GM12878 (cell line): Measurements from ENCODE around the gene SGMS1. TPM values are rescaled to one million over a fixed set of nuclear protein-coding genes. Genes with fewer than 3 reads are reported as not detected.

Source experiments
- ATAC-seq: fragments of 200-7000 bp; cut with Tn5 transposase; 3 replicates; pipeline ENCODE4 v1.9.1; 2020; ENCODE audit warnings: mild to moderate bottlenecking, moderate library complexity
- BruUV-seq: library from RNA; stranded (reverse); fragments of 400-500 nt; replicated peaks from 2 replicates; lab custom pipeline; 2021; lab: Mats Ljungman, UMichigan
- CTCF ChIA-PET: fragments of 300-600 bp; sonication (Branson Sonifier 250); formaldehyde crosslinking; extraction: SDS; loops from one replicate; lab custom pipeline; 2021; ENCODE audit warnings: inconsistent platforms; lab: Yijun Ruan, JAX
- POLR2A ChIA-PET: fragments of 350-600 bp; formaldehyde crosslinking; extraction: SDS; loops from one replicate; lab custom pipeline; 2021; ENCODE audit warnings: inconsistent platforms; lab: Charles Lee
- RAD21 ChIA-PET: fragments of 300-600 bp; sonication (Branson Sonifier 250); formaldehyde crosslinking; loops from one replicate; lab custom pipeline; 2023; ENCODE audit warnings: antibody characterized with exemption; ENCODE audit not compliant: unreplicated experiment; lab: Charles Lee
- SMC1A ChIA-PET: fragments of 300-600 bp; sonication (Branson Sonifier 250); formaldehyde crosslinking; loops from one replicate; lab custom pipeline; 2023; ENCODE audit not compliant: unreplicated experiment, uncharacterized antibody; lab: Charles Lee
- DNase-seq: peaks from one replicate; pipeline ENCODE4 v3.0.0-alpha.2; 2011; ENCODE audit warnings: low read depth, low spot score
- FAIRE-seq: peaks from 3 replicates; lab custom pipeline; 2011; peaks lifted over from hg19 to GRCh38; lab: Jason Lieb, UNC
- H2AFZ ChIP-seq: 2 replicates; pipeline ENCODE4 v1.6.0; 2011; ENCODE audit warnings: low read depth, low read length, control low read depth; ENCODE audit not compliant: control insufficient read depth
- H3K27ac ChIP-seq: 2 replicates; pipeline ENCODE4 v1.5.1; 2011; ENCODE audit warnings: control low read depth; ENCODE audit not compliant: control insufficient read depth, insufficient read depth
- H3K27me3 ChIP-seq, 2 experiments: replicated peaks in 1 of 2; 2 replicates each; pipeline versions ENCODE4 v1.6.0 to v1.6.1; 2011; ENCODE audit warnings: low read length in 1 of 2; ENCODE audit not compliant: control insufficient read depth in 2 of 2, insufficient read depth in 2 of 2
- H3K36me3 ChIP-seq, 2 experiments: 2 replicates each; pipeline ENCODE4 v1.5.1; 2011; ENCODE audit warnings: low read length in 1 of 2; ENCODE audit not compliant: control insufficient read depth in 2 of 2, insufficient read depth in 2 of 2
- H3K4me1 ChIP-seq: 2 replicates; pipeline ENCODE4 v1.6.1; 2011; ENCODE audit warnings: mild to moderate bottlenecking, low read length, moderate library complexity, mixed read lengths; ENCODE audit not compliant: control insufficient read depth, insufficient read depth
- H3K4me2 ChIP-seq: 2 replicates; pipeline ENCODE4 v1.6.0; 2011; ENCODE audit warnings: control low read depth; ENCODE audit not compliant: control insufficient read depth, insufficient read depth
- H3K4me3 ChIP-seq: fragments of 200-600 bp; sonication (generic); 2 replicates; pipeline ENCODE4 v1.5.1; 2016
- H3K79me2 ChIP-seq: 2 replicates; pipeline ENCODE4 v1.6.0; 2011; ENCODE audit warnings: low read length; ENCODE audit not compliant: control insufficient read depth, insufficient read depth
- H3K9ac ChIP-seq: 2 replicates; pipeline ENCODE4 v1.8.0; 2011; ENCODE audit warnings: low read length, control low read depth, mixed read lengths; ENCODE audit not compliant: control insufficient read depth, insufficient read depth
- H3K9me3 ChIP-seq: replicated peaks from 3 replicates; pipeline ENCODE4 v1.5.1; 2011; ENCODE audit warnings: mild to moderate bottlenecking, low read length; ENCODE audit not compliant: control insufficient read depth, insufficient read depth
- H4K20me1 ChIP-seq: 2 replicates; pipeline ENCODE4 v1.6.0; 2011; ENCODE audit not compliant: control insufficient read depth, insufficient read depth
- CHD2 ChIP-seq: IDR thresholded peaks from 2 replicates; pipeline ENCODE4 v1.6.1; 2011; ENCODE audit warnings: low read depth, low read length, improper control_type of control experiment, borderline replicate concordance
- SPI1 ChIP-seq: IDR thresholded peaks from 2 replicates; pipeline ENCODE4 v1.6.1; 2011; ENCODE audit warnings: low read depth, mild to moderate bottlenecking, low read length, moderate library complexity, borderline replicate concordance; ENCODE audit not compliant: insufficient read depth
- TARDBP ChIP-seq: IDR thresholded peaks from 2 replicates; pipeline ENCODE4 v1.6.1; 2016; ENCODE audit warnings: borderline replicate concordance
- TBL1XR1 ChIP-seq: IDR thresholded peaks from 2 replicates; pipeline ENCODE4 v1.6.1; 2012; ENCODE audit warnings: low read depth, low read length, improper control_type of control experiment
- WGBS: methylation state at CpG from one replicate; pipeline ENCODE4 v1.1.6; 2016; ENCODE audit warnings: low lambda C conversion rate; ENCODE audit not compliant: insufficient replicate concordance, insufficient coverage; ENCODE audit errors: missing lambda C conversion rate; 5-methylcytosine and 5-hydroxymethylcytosine counted together
- in situ Hi-C: fragments of 300-500 bp; cut with MboI; formaldehyde crosslinking; loops from 9 replicates; pipeline ENCODE4 v1.14.3; 2018; ENCODE audit warnings: mixed read lengths
- intact Hi-C: fragments of 100-400 bp; cut with micrococcal nuclease; formaldehyde crosslinking; loops from one replicate; pipeline ENCODE4 v1.14.2; 2022; ENCODE audit not compliant: unreplicated experiment
- polyA plus RNA-seq, 11 experiments: library from polyadenylated mRNA; depleted of rRNA in 4 of 11; unstranded in 6 of 11; stranded (reverse) in 5 of 11; fragments of >200 nt; fragmentation: Nextera tagmentation in 4 of 11; fragmentation: Illumina TruSeq in 1 of 11; extraction: Ambion mirVana in 4 of 11; extraction: Trizol in 1 of 11; gene quantifications; 1 replicate in 1 of 11; 2 replicates in 10 of 11; pipeline versions ENCODE4 v1.2.1 to v1.2.3, GENCODE V29; 2011 to 2016; ENCODE audit warnings: inconsistent platforms in 2 of 11, missing spikeins in 2 of 11, low read depth in 1 of 11
- total RNA-seq, 4 experiments: library from RNA; depleted of rRNA in 3 of 4; stranded (reverse); fragments of >200 nt in 3 of 4; fragmentation: Illumina TruSeq in 1 of 4; extraction: Trizol in 1 of 4; gene quantifications; 2 replicates each; pipeline versions ENCODE4 v1.2.1 to v1.2.3, GENCODE V29; 2013 to 2021
- TF ChIP-seq, protein P1 (sequence below): fragments of 450-650 bp; IDR thresholded peaks from 2 replicates; pipeline ENCODE4 v1.6.1; 2016; ENCODE audit warnings: mild to moderate bottlenecking
- TF ChIP-seq, protein P2 (sequence below): fragments of 450-650 bp; IDR thresholded peaks from 2 replicates; pipeline ENCODE4 v1.6.1; 2016; ENCODE audit warnings: mild to moderate bottlenecking
- TF ChIP-seq, protein P3 (sequence below): IDR thresholded peaks from 2 replicates; pipeline ENCODE4 v1.6.1; 2012; ENCODE audit warnings: improper control_type of control experiment, low read depth, low read length; ENCODE audit not compliant: insufficient replicate concordance

SGMS1 gene
- total and polyA plus RNA-seq, 10 of the 15 experiments (the other 5 are each of a cell fraction or from before 2014, with no cell fraction given): 1.4 to 14.5 (median 4.9) TPM

DNA sequence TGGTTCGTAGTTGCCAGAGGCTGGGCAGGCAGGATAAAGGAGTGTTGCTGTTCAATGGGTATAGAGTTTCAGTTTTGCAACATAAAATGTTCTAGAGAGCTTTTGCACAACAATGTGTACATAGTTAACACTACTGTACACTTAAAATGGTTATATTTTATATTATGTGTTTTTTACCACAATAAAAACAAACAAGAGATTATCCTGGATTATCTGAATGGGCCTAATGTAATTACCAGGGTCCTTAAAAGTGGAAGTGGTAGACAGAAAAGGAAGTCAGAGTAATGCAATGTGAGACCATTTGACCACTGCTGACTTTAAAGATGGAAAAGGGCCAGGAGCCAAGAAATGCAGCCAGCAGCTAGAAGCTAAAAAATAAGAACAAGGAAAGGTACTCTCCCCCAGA, 159.7 kb downstream of the SGMS1 start:
- no peak for FAIRE-seq
- TF ChIP-seq, protein P1, sequence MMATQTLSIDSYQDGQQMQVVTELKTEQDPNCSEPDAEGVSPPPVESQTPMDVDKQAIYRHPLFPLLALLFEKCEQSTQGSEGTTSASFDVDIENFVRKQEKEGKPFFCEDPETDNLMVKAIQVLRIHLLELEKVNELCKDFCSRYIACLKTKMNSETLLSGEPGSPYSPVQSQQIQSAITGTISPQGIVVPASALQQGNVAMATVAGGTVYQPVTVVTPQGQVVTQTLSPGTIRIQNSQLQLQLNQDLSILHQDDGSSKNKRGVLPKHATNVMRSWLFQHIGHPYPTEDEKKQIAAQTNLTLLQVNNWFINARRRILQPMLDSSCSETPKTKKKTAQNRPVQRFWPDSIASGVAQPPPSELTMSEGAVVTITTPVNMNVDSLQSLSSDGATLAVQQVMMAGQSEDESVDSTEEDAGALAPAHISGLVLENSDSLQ: no peak
- TF ChIP-seq SPI1: peak; percentile 12; the same call in 1 of the 2 replicates
- 100% methylated on average over 1 of the region's 1 CpG for WGBS
- Histone ChIP-seq H3K4me1 (peaks cover 24% of the 10 kb centered on the region), H3K9me3 (no peaks in the 10 kb centered on the region; the same call in 2 of the 3 replicates), H2AFZ (no peak overlapping the region), H3K9ac (no peak overlapping the region), H3K79me2 (no peaks in the 10 kb centered on the region; the same call in 1 of the 2 replicates), H3K36me3 (0 out of 4 replicates have a peak, but pooled peaks cover 0 to 3% of the 10 kb centered on the region in 2 experiments), H3K27ac (no peak overlapping the region), H4K20me1 (no peaks in the 10 kb centered on the region), H3K4me3 (no peak overlapping the region), H3K4me2 (no peak overlapping the region), H3K27me3 (no peaks in the 10 kb centered on the region; a peak in 1 of 4 replicates)
- no TSS peak for BruUV-seq
- CTCF ChIA-PET: no interaction called here
- DNase-seq: no peak
- in situ Hi-C loops (no loop called here), intact Hi-C loops (no loop called here)
- POLR2A ChIA-PET: no interaction called here
- RAD21 ChIA-PET: no interaction called here
- no peak for ATAC-seq
- SMC1A ChIA-PET: interaction anchor here (1.4 to 1.5 kb wide), 2 partner anchors 9 to 10 kb away, joined by 3 to 4 read pairs; no protein-coding TSS in a partner anchor

DNA sequence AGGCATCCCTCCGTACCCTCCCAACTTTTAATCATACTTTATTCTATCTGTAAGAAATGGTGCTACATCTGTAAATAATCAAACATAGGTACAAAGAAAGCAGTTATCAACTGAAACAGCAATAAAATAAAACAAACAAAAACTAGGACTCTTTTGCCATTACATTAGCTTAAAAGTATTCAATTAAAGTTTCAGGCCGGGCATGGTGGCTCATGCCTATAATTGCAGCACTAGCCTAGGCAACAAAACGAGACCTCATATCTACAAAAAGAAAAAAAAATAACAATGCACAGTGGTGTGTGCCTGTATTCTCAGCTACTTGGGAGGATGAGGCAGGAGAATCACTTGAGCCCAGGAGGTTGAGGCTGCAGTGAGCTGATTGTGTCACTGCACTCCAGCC, 161.9 kb downstream of the SGMS1 start:
- H3K9ac ChIP-seq: no peak overlapping the region
- H3K27ac ChIP-seq: no peak overlapping the region
- H3K79me2 ChIP-seq: no peaks in the 10 kb centered on the region
- ATAC-seq (no peak), DNase-seq (no peak), FAIRE-seq (no peak)
- no peak overlapping the region for H3K4me3 ChIP-seq
- H3K27me3 ChIP-seq: no peaks in the 10 kb centered on the region; a peak in 1 of 4 replicates
- ChIA-PET POLR2A (interaction anchor here (0.9 to 3.6 kb wide), 5 partner anchors 9 to 36 kb away, joined by 3 to 9 read pairs (median 3); no protein-coding TSS in a partner anchor), SMC1A (interaction anchor here (0.6 to 4.7 kb wide), 9 partner anchors 9 to 44 kb away, joined by 3 to 27 read pairs (median 6); no protein-coding TSS in a partner anchor), CTCF (interaction anchor here (1.1 to 1.5 kb wide), 2 partner anchors 9 to 158 kb away, joined by 3 read pairs; no protein-coding TSS in a partner anchor), RAD21 (interaction anchor here (0.8 to 1.7 kb wide), 4 partner anchors 11 to 77 kb away, joined by 3 to 5 read pairs (median 3); no protein-coding TSS in a partner anchor)
- intact Hi-C loops: no loop called here
- H3K4me2 ChIP-seq: no peak overlapping the region
- H2AFZ ChIP-seq: no peak overlapping the region
- BruUV-seq: no TSS peak
- no peaks in the 10 kb centered on the region; the same call in 2 of the 3 replicates for H3K9me3 ChIP-seq
- H4K20me1 ChIP-seq: no peaks in the 10 kb centered on the region
- H3K36me3 ChIP-seq: peaks cover 0 to 3% of the 10 kb centered on the region in 2 experiments; a peak in 1 of 4 replicates
- H3K4me1 ChIP-seq: peaks cover 3% of the 10 kb centered on the region; the same call in 1 of the 2 replicates
- in situ Hi-C loops: no loop called here
- WGBS: 96% methylated on average over 3 of the region's 3 CpGs
- TF ChIP-seq SPI1 (no peak), CHD2 (no peak), TARDBP (no peak), TBL1XR1 (no peak)
- TF ChIP-seq, protein P2, sequence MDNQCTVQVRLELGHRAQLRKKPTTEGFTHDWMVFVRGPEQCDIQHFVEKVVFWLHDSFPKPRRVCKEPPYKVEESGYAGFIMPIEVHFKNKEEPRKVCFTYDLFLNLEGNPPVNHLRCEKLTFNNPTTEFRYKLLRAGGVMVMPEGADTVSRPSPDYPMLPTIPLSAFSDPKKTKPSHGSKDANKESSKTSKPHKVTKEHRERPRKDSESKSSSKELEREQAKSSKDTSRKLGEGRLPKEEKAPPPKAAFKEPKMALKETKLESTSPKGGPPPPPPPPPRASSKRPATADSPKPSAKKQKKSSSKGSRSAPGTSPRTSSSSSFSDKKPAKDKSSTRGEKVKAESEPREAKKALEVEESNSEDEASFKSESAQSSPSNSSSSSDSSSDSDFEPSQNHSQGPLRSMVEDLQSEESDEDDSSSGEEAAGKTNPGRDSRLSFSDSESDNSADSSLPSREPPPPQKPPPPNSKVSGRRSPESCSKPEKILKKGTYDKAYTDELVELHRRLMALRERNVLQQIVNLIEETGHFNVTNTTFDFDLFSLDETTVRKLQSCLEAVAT: no peak
- TF ChIP-seq, protein P3, sequence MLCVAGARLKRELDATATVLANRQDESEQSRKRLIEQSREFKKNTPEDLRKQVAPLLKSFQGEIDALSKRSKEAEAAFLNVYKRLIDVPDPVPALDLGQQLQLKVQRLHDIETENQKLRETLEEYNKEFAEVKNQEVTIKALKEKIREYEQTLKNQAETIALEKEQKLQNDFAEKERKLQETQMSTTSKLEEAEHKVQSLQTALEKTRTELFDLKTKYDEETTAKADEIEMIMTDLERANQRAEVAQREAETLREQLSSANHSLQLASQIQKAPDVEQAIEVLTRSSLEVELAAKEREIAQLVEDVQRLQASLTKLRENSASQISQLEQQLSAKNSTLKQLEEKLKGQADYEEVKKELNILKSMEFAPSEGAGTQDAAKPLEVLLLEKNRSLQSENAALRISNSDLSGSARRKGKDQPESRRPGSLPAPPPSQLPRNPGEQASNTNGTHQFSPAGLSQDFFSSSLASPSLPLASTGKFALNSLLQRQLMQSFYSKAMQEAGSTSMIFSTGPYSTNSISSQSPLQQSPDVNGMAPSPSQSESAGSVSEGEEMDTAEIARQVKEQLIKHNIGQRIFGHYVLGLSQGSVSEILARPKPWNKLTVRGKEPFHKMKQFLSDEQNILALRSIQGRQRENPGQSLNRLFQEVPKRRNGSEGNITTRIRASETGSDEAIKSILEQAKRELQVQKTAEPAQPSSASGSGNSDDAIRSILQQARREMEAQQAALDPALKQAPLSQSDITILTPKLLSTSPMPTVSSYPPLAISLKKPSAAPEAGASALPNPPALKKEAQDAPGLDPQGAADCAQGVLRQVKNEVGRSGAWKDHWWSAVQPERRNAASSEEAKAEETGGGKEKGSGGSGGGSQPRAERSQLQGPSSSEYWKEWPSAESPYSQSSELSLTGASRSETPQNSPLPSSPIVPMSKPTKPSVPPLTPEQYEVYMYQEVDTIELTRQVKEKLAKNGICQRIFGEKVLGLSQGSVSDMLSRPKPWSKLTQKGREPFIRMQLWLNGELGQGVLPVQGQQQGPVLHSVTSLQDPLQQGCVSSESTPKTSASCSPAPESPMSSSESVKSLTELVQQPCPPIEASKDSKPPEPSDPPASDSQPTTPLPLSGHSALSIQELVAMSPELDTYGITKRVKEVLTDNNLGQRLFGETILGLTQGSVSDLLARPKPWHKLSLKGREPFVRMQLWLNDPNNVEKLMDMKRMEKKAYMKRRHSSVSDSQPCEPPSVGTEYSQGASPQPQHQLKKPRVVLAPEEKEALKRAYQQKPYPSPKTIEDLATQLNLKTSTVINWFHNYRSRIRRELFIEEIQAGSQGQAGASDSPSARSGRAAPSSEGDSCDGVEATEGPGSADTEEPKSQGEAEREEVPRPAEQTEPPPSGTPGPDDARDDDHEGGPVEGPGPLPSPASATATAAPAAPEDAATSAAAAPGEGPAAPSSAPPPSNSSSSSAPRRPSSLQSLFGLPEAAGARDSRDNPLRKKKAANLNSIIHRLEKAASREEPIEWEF: no peak
